ENCODE data around the gene SNCAIP.
A peak's percentile ranks its signal among the peaks of the same experiment; 100 is the strongest.

The SNCAIP gene

GRCh38 chr5:122311961-122312590 is at the start of gene SNCAIP:
Gene SNCAIP, plus strand, starts transcription at chr5:122312237. Its CDS starts 78,898 bp downstream, at chr5:122391135.
- peak; percentile 71 for DNase-seq (ENCODE audit: low spot score)

- DNase-seq (ENCODE audit: low spot score) = no peak
Measured at GRCh38 chr5:122263352-122264030, 48.5 kb upstream of the SNCAIP start.

GRCh38 chr5:122264610-122265009 is 47.4 kb upstream of the SNCAIP start:
- DNase-seq (ENCODE audit: low spot score) = no peak

- DNase-seq (ENCODE audit: low spot score) = no peak
Measured at GRCh38 chr5:122267185-122267584, 44.9 kb upstream of the SNCAIP start.

GRCh38 chr5:122273696-122274095 is 38.3 kb upstream of the SNCAIP start:
- no peak for DNase-seq (ENCODE audit: low spot score)

GRCh38 chr5:122283592-122283991 is 28.4 kb upstream of the SNCAIP start:
- DNase-seq (ENCODE audit: low spot score) = no peak

GRCh38 chr5:122286541-122286940 is 25.5 kb upstream of the SNCAIP start:
- no peak for DNase-seq (ENCODE audit: low spot score)

GRCh38 chr5:122287101-122287500 is 24.9 kb upstream of the SNCAIP start:
- DNase-seq (ENCODE audit: low spot score) = no peak

- no peak for DNase-seq (ENCODE audit: low spot score)
Measured at GRCh38 chr5:122291000-122291901, 20.8 kb upstream of the SNCAIP start.

- DNase-seq (ENCODE audit: low spot score) = no peak
Measured at GRCh38 chr5:122292332-122292731, 19.7 kb upstream of the SNCAIP start.

GRCh38 chr5:122295138-122295537 is 16.9 kb upstream of the SNCAIP start:
- no peak for DNase-seq (ENCODE audit: low spot score)

- no peak for DNase-seq (ENCODE audit: low spot score)
Measured at GRCh38 chr5:122296871-122297270, 15.2 kb upstream of the SNCAIP start.

- no peak for DNase-seq (ENCODE audit: low spot score)
Measured at GRCh38 chr5:122297587-122298298, 14.3 kb upstream of the SNCAIP start.

- DNase-seq (ENCODE audit: low spot score) = no peak
Measured at GRCh38 chr5:122300374-122300773, 11.7 kb upstream of the SNCAIP start.

- DNase-seq (ENCODE audit: low spot score) = no peak
Measured at GRCh38 chr5:122301016-122301415, 11.0 kb upstream of the SNCAIP start.

- DNase-seq (ENCODE audit: low spot score) = no peak
Measured at GRCh38 chr5:122304471-122305215, 7.4 kb upstream of the SNCAIP start.

- DNase-seq (ENCODE audit: low spot score) = no peak
Measured at GRCh38 chr5:122306461-122306860, 5.6 kb upstream of the SNCAIP start.

- peak; percentile 16 for DNase-seq (ENCODE audit: low spot score)
Measured at GRCh38 chr5:122310889-122311288, 1.1 kb upstream of the SNCAIP start.

- no peak for DNase-seq (ENCODE audit: low spot score)
Measured at GRCh38 chr5:122311497-122311960, 508 bp upstream of the SNCAIP start.

GRCh38 chr5:122312591-122313406 is 762 bp downstream of the SNCAIP start:
- DNase-seq (ENCODE audit: low spot score) = peak; percentile 55

Data from AG20443 (cell line).